Ovary (tissue), 9 donors: Measurements from ENCODE around the gene SLX4. TPM values are rescaled to one million over a fixed set of nuclear protein-coding genes. Genes with fewer than 3 reads are reported as not detected.

ENCODE experiments used
- DNase-seq, 5 donors: peaks; one replicate each; pipeline ENCODE4 v3.0.0-alpha.2; 2019 to 2020
- H3K27ac ChIP-seq, 2 donors: fragments of 200-600 bp; one replicate each; pipeline versions ENCODE4 v1.5.1 to v1.8.0; 2019 to 2022
- H3K27me3 ChIP-seq: fragments of 200-600 bp; one replicate; pipeline ENCODE4 v1.8.0; 2022
- H3K36me3 ChIP-seq: fragments of 200-600 bp; sonication (generic); one replicate; pipeline ENCODE4 v1.5.1; 2019
- H3K4me1 ChIP-seq: one replicate; pipeline ENCODE4 v1.8.1; 2013; ENCODE audit warnings: mild to moderate bottlenecking, moderate library complexity; ENCODE audit not compliant: insufficient read depth
- H3K4me3 ChIP-seq: fragments of 200-600 bp; sonication (generic); one replicate; pipeline ENCODE4 v1.5.1; 2017
- H3K9me3 ChIP-seq, 2 donors: fragments of 200-600 bp in 1 of 2; sonication (generic) in 1 of 2; one replicate each; pipeline versions ENCODE4 v1.5.1 to v1.8.1; 2013 to 2019; ENCODE audit warnings: mild to moderate bottlenecking in 1 of 2, moderate library complexity in 1 of 2
- CTCF ChIP-seq, 3 donors: fragments of 450-650 bp in 2 of 3; fragments of 200-600 bp in 1 of 3; IDR thresholded peaks; one replicate each; pipeline versions ENCODE4 v1.5.1 to v1.8.0; 2016 to 2022; ENCODE audit warnings: antibody characterized with exemption in 3 of 3, mild to moderate bottlenecking in 1 of 3
- EP300 ChIP-seq: sonication (generic); formaldehyde crosslinking; IDR thresholded peaks from one replicate; pipeline ENCODE4 v1.6.1; 2017; ENCODE audit warnings: antibody characterized with exemption
- POLR2A ChIP-seq: fragments of 450-650 bp; IDR thresholded peaks from one replicate; pipeline ENCODE4 v1.6.1; 2017; ENCODE audit warnings: antibody characterized with exemption, mild to moderate bottlenecking, moderate library complexity
- WGBS, 3 donors: extraction: QIAGEN DNeasy Blood & Tissue Kit in 1 of 3; methylation state at CpG; one replicate each; pipeline versions ENCODE4 v1.1.5 to v1.1.7; 2013 to 2017; 5-methylcytosine and 5-hydroxymethylcytosine counted together
- intact Hi-C, 4 donors: fragments of 100-400 bp; cut with DNase I; formaldehyde crosslinking; loops; one replicate each; pipeline versions ENCODE4 v1.11.0 to v1.15.1; 2022 to 2023
- polyA plus RNA-seq, 2 donors: library from polyadenylated mRNA; stranded (reverse); fragments of 200-250 nt in 1 of 2; fragments of 350-450 nt in 1 of 2; fragmentation: Illumina TruSeq in 1 of 2; extraction: RNeasy Lipid Tissue Mini Kit (QIAGEN cat#74804) in 1 of 2; gene quantifications; one replicate each; pipeline ENCODE4 v1.2.3, GENCODE V29; 2013 to 2014
- total RNA-seq, 7 donors: library from RNA; depleted of rRNA in 2 of 7; stranded (reverse); fragments of >200 nt in 2 of 7; fragmentation: NEBNext Ultra II Directional in 3 of 7; extraction: Animal tissue kit (Norgen Biotek cat#: 25700) in 3 of 7; gene quantifications; one replicate each; pipeline versions ENCODE4 v1.1.0 to v1.2.4, GENCODE V29; 2016 to 2023
- donor health status: DM: no; HTN: no; CAD: no; lungs with moderate emphysema.
- donor health status: DM: no; HTN: no; CAD: no.
- donor health status: Bipolar disorder and iron deficiency.
- donor health status: DM: yes; HTN: yes; CAD: no.
- donor health status: DM: no; HTN: no; CAD: no.
- donor health status: DM: yes; HTN: yes; CAD: no.

The SLX4 gene
- total and polyA plus RNA-seq, 9 donors: 1.7 to 4.9 (median 3.2) TPM

GRCh38 chr16:3553138-3553923 is 58.1 kb downstream of the SLX4 start:
- Histone ChIP-seq H3K27ac (no peak overlapping the region), H3K36me3 (no peaks in the 10 kb centered on the region), H3K4me3 (no peak overlapping the region), H3K4me1 (no peaks in the 10 kb centered on the region), H3K27me3 (no peaks in the 10 kb centered on the region), H3K9me3 (no peaks in the 10 kb centered on the region)
- 72 to 76% (median 75%) methylated on average over 11 of the region's 11 CpGs for WGBS, 3 donors
- intact Hi-C loops: no loop called here
- TF ChIP-seq POLR2A (no peak), CTCF (IDR thresholded peaks at IDR 0.05) (no peak), EP300 (no peak)
- DNase-seq: no peak

GRCh38 chr16:3550851-3551847 is 60.3 kb downstream of the SLX4 start:
- Histone ChIP-seq H3K36me3 (no peaks in the 10 kb centered on the region), H3K27ac (no peak overlapping the region)

GRCh38 chr16:3549906-3550305 is 61.5 kb downstream of the SLX4 start:
- Histone ChIP-seq H3K36me3 (no peaks in the 10 kb centered on the region), H3K9me3 (no peaks in the 10 kb centered on the region), H3K27me3 (no peaks in the 10 kb centered on the region), H3K4me3 (no peak overlapping the region), H3K27ac (no peak overlapping the region), H3K4me1 (no peaks in the 10 kb centered on the region)
- TF ChIP-seq CTCF (IDR thresholded peaks at IDR 0.05) (no peak), POLR2A (no peak), EP300 (no peak)
- intact Hi-C loops: no loop called here
- DNase-seq: no peak
- WGBS, 3 donors: 67 to 85% (median 81%) methylated on average over 2 of the region's 2 CpGs

More at GRCh38 chr16:3550851-3551847, 60.3 kb downstream of the SLX4 start:
- Histone ChIP-seq H3K9me3 (no peaks in the 10 kb centered on the region), H3K27me3 (no peaks in the 10 kb centered on the region), H3K4me3 (no peak overlapping the region), H3K4me1 (no peaks in the 10 kb centered on the region)
- DNase-seq: no peak
- TF ChIP-seq EP300 (no peak), CTCF (IDR thresholded peaks at IDR 0.05) (no peak), POLR2A (no peak)
- intact Hi-C loops: no loop called here
- 94 to 95% (median 95%) methylated on average over 6 of the region's 6 CpGs for WGBS, 3 donors

GRCh38 chr16:3548859-3549258 is 62.5 kb downstream of the SLX4 start:
- Histone ChIP-seq H3K27me3 (no peaks in the 10 kb centered on the region), H3K4me1 (no peaks in the 10 kb centered on the region), H3K36me3 (no peaks in the 10 kb centered on the region), H3K9me3 (no peaks in the 10 kb centered on the region), H3K27ac (no peak overlapping the region), H3K4me3 (no peak overlapping the region)
- 87 to 96% (median 90%) methylated on average over 14 to 15 of the region's 15 CpGs for WGBS, 3 donors
- no peak for DNase-seq
- intact Hi-C loops: no loop called here
- TF ChIP-seq EP300 (no peak), POLR2A (no peak), CTCF (IDR thresholded peaks at IDR 0.05) (no peak)
